GM06990 (cell line): ENCODE measurements around the gene CTF1.

Source experiments
- DNase-seq: peaks from one replicate; pipeline ENCODE4 v3.0.0-alpha.2; 2011; ENCODE audit not compliant: insufficient read length; ENCODE audit errors: extremely low read depth
- H3K27me3 ChIP-seq: replicated peaks from 2 replicates; pipeline ENCODE4 v1.6.0; 2011; ENCODE audit warnings: low read length; ENCODE audit not compliant: control insufficient read depth, insufficient read depth
- H3K36me3 ChIP-seq: 2 replicates; pipeline ENCODE4 v1.5.1; 2011; ENCODE audit warnings: low read length; ENCODE audit not compliant: control insufficient read depth, insufficient read depth
- H3K4me3 ChIP-seq: replicated peaks from 2 replicates; pipeline ENCODE4 v1.5.1; 2011; ENCODE audit warnings: low read depth, mild to moderate bottlenecking, control low read depth, low read length
- TF ChIP-seq, protein P1 (sequence below): IDR thresholded peaks from 2 replicates; pipeline ENCODE4 v1.5.1; 2011; ENCODE audit warnings: low read length, control low read depth, mild to moderate bottlenecking, inconsistent platforms; ENCODE audit not compliant: insufficient read depth, poor library complexity, severe bottlenecking

CTF1 gene

DNA sequence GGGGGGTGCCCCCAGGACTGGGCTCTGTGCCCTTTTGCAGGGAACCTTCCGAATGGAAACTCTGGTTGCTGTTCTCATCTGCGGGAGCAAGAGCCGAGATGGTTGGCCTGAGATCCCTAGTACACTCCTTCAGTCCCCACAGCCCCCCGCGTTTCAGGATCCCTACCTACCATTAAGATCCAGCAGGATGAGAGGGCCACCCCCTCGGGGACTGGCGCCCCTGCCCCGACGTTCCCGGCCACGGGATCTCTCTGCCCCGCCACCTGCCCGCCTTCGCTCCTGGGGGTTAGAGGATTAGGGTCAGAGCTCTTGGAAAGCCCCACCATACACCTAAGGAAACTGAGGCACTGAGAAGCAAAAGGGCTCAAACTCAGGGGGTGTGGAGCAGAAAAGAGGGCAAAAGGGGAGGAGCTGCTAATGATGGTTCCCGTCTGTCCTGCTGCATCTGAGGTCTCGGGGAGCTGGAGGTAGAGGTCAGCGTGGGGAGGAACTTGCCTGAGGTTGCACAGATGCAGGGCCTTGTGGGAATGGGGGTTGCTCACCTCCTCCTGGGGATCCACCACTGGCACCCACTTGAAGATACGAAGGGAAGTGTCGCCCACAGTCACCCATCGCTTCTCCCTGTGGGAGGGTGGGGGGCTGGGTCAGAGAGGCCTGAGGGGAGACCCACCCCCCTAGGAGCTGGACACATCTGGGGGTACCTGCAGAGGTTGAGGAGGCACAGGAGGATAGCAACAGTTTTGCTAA, 3.6 kb upstream of the CTF1 start:
- TF ChIP-seq, protein P1, sequence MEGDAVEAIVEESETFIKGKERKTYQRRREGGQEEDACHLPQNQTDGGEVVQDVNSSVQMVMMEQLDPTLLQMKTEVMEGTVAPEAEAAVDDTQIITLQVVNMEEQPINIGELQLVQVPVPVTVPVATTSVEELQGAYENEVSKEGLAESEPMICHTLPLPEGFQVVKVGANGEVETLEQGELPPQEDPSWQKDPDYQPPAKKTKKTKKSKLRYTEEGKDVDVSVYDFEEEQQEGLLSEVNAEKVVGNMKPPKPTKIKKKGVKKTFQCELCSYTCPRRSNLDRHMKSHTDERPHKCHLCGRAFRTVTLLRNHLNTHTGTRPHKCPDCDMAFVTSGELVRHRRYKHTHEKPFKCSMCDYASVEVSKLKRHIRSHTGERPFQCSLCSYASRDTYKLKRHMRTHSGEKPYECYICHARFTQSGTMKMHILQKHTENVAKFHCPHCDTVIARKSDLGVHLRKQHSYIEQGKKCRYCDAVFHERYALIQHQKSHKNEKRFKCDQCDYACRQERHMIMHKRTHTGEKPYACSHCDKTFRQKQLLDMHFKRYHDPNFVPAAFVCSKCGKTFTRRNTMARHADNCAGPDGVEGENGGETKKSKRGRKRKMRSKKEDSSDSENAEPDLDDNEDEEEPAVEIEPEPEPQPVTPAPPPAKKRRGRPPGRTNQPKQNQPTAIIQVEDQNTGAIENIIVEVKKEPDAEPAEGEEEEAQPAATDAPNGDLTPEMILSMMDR = no peak
- Histone ChIP-seq H3K27me3 (no peaks in the 10 kb centered on the region), H3K4me3 (peak overlapping the region; percentile 74), H3K36me3 (peaks cover 7% of the 10 kb centered on the region)
- no peak for DNase-seq

DNA sequence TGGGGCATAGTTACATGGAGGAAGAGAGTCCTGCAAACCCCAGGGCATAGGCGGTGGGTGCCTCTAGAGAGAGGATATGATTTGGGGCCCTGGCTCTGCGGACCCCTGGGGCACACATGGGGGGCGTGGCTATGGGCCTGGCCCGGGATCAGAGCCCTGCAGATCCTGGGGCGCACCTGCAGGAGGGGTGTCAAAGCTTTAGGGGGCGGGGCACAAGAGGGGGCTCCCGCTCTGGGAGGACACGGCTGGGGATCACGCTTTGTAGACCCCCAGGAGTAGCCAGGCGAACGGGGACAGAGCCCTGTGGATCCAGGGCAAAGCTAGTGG, 3.0 kb upstream of the CTF1 start:
- H3K36me3 ChIP-seq = peaks cover 7% of the 10 kb centered on the region
- TF ChIP-seq, protein P1 = no peak
- peak overlapping the region; percentile 74 for H3K4me3 ChIP-seq
- H3K27me3 ChIP-seq = no peaks in the 10 kb centered on the region
- DNase-seq = no peak

DNA sequence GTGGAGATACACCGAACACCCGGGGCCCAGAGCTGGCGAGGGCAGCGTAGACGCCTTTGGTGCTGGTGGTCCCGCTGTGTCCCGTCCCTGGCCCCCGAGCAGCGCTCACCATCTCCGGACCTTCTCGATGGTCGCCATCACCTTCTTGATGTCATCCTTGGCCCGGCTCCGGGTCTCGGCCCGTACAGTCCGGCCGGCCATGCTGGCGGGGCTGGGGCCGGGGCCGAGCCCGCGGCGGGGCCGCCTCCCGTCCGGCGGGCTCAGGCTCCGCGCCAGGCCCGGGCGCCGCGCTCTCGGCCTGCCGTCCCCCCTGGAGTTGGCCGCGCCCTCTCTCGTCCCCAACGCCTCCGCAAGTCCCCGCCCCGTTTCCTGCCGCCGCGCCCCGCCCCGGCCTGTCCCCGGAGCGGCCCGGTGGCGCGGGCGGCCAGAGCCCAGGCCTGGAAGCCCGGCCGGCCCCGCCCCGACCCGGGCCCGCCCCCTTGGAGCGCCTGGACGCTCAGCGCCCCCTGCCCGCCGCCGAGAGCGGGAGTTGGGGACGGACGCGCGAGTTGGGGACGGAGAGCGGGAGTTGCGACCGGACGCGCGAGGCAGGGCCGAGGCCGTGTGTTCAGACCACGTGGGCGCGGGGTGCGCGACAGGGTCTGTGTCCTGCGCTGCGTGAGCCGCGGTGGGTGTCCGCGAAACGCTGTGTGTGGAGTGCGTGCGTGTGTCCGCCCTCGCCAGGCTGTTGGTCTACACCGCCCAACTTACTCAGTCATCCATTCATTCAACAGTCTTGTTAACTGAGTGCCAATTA, 2.5 kb upstream of the CTF1 start, which contains the start of gene BCL7C:
Gene BCL7C, minus strand, starts transcription at position 334 of the 796 bp plus-strand sequence. Its CDS starts 133 bp downstream, at position 201.
- TF ChIP-seq, protein P1 = peak; percentile 41
- no peaks in the 10 kb centered on the region for H3K27me3 ChIP-seq
- DNase-seq = peak; percentile 90

DNA sequence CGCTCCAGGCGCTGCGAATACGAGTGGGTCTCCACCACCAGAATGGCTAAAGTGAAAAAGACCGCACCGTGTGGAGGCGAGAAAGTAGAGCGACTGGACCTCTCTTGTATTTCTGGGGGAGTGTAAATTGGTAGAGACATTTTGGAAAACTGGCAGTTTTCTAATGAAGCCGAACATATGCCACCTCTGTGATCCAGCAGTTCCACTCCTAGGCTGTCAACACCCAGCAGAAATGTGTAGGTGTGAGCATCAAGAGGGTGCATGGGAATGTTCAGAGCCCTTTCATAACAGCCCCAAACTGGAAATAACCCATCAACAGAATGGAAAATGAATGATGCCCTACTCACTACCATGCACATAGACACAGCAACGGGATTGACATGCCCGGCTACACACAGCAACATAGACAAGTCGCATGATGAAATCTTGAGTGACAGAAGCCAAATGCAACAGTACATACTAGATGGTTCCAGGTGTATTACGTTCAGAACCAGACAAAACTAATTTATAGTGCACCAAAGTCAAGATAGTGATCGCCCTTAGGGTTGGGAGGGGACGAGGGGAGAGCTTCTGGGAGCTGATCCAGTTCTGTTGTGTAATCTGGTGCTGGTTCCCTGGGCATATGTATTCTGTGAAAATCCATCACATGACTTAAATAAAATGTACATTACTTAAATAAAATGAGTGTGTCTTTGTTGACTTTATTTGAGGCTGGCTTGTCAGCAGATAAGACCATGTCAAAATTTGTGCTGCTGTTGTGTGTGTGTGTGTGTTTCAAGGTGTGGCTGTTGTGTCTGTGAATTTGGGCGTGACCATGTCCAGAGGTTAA, 1.7 kb upstream of the CTF1 start:
- H3K4me3 ChIP-seq = peak overlapping the region; percentile 51

More for the DNA sequence above, 2.5 kb upstream of the CTF1 start, which contains the start of gene BCL7C:
- peaks cover 3% of the 10 kb centered on the region for H3K36me3 ChIP-seq
- H3K4me3 ChIP-seq = peak within 1 kb of the TSS; percentile 74

More for the DNA sequence above, 1.7 kb upstream of the CTF1 start:
- Histone ChIP-seq H3K36me3 (no peaks in the 10 kb centered on the region; the same call in 1 of the 2 replicates), H3K27me3 (no peaks in the 10 kb centered on the region)
- DNase-seq = no peak
- TF ChIP-seq, protein P1 = no peak
